ENCODE measurements around the gene RSPH6A. TPM values are rescaled to one million over a fixed set of nuclear protein-coding genes. Genes with fewer than 3 reads are reported as not detected.

Gene RSPH6A
- total RNA-seq, 6 donors from 2014 or later = 0.15 to 5.2 (median 0.32) TPM; not detected in 2

GRCh38 chr19:45792470-45793177 is 22.5 kb downstream of the RSPH6A start, which contains the start of gene DMWD:
TSS of gene DMWD (minus strand) at chr19:45792845. CDS start at chr19:45792756, 89 bp downstream.
- TF ChIP-seq POLR2AphosphoS5 (IDR thresholded peaks at IDR 0.05) (peak; percentile 35 to 53), EP300 (IDR thresholded peaks at IDR 0.05) (peak in 1 of 4 donors; percentile 23), POLR2A (IDR thresholded peaks at IDR 0.05) (peak in 2 of 4 donors; percentile 43 to 72)
- TF ChIP-seq, protein P1, sequence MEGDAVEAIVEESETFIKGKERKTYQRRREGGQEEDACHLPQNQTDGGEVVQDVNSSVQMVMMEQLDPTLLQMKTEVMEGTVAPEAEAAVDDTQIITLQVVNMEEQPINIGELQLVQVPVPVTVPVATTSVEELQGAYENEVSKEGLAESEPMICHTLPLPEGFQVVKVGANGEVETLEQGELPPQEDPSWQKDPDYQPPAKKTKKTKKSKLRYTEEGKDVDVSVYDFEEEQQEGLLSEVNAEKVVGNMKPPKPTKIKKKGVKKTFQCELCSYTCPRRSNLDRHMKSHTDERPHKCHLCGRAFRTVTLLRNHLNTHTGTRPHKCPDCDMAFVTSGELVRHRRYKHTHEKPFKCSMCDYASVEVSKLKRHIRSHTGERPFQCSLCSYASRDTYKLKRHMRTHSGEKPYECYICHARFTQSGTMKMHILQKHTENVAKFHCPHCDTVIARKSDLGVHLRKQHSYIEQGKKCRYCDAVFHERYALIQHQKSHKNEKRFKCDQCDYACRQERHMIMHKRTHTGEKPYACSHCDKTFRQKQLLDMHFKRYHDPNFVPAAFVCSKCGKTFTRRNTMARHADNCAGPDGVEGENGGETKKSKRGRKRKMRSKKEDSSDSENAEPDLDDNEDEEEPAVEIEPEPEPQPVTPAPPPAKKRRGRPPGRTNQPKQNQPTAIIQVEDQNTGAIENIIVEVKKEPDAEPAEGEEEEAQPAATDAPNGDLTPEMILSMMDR (IDR thresholded peaks at IDR 0.05) = peak in 1 of 6 experiments; percentile 27
- DNase-seq (peak; percentile 100), ATAC-seq (ENCODE audit: low FRiP score in 2 of 2) (peak; percentile 98 to 99)
- Histone ChIP-seq H3K4me3 (peak within 1 kb of the TSS; percentile 77 to 99 (median 84)), H3K9me3 (no peaks in the 10 kb centered on the region), H3K27me3 (no peaks in the 10 kb centered on the region), H3K4me1 (peaks cover 18 to 32% (median 22%) of the 10 kb centered on the region in 4 donors), H3K36me3 (peaks cover 9 to 34% (median 19%) of the 10 kb centered on the region in 4 donors), H3K27ac (peak within 1 kb of the TSS; percentile 69 to 87 (median 78))
- 0% methylated on average over 13 of the region's 86 CpGs for WGBS, 2 donors

- 7 to 8% methylated on average over 25 to 31 of the region's 31 CpGs for WGBS, 2 donors
- Histone ChIP-seq H3K36me3 (peaks cover 9 to 41% (median 25%) of the 10 kb centered on the region in 4 donors), H3K27ac (peak overlapping the region; percentile 69 to 87 (median 78)), H3K4me3 (peak overlapping the region; percentile 77 to 99 (median 84)), H3K27me3 (no peaks in the 10 kb centered on the region), H3K9me3 (no peaks in the 10 kb centered on the region), H3K4me1 (peaks cover 18 to 32% (median 22%) of the 10 kb centered on the region in 4 donors)
- ATAC-seq (ENCODE audit: low FRiP score in 2 of 2) = no peak
- TF ChIP-seq EP300 (IDR thresholded peaks at IDR 0.05) (no peak), POLR2A (IDR thresholded peaks at IDR 0.05) (no peak), POLR2AphosphoS5 (IDR thresholded peaks at IDR 0.05) (no peak)
- TF ChIP-seq, protein P1 (IDR thresholded peaks at IDR 0.05) = no peak
- DNase-seq = no peak
Observed at GRCh38 chr19:45791744-45792469, 23.2 kb downstream of the RSPH6A start.

DNA sequence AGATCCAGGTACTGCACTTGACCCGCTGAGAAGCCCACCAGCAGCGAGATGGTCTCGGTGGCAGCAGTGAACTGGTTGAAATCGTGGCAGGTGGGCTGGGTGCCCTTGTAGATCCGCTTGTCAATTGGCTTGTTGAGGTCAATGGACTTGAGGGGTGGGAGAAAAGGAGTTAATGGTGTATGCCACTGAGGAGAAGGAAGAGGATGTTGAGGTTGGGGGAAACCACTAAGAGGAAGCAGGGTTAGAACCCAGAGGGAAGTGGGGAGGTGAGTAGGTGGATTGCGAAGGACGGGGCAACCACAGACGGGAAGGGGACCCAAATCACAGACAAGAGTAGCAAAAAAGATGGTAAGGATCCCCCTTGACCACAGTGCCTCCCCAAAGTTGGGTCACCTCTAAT is 24.2 kb downstream of the RSPH6A start:
- Histone ChIP-seq H3K27ac (peak overlapping the region in 1 of 4 donors; percentile 87), H3K36me3 (peaks cover 9 to 50% (median 34%) of the 10 kb centered on the region in 4 donors), H3K4me3 (no peak overlapping the region), H3K9me3 (no peaks in the 10 kb centered on the region), H3K27me3 (no peaks in the 10 kb centered on the region), H3K4me1 (peaks cover 18 to 32% (median 22%) of the 10 kb centered on the region in 4 donors)
- ATAC-seq (ENCODE audit: low FRiP score in 2 of 2) (no peak), DNase-seq (peak in 1 of 2 donors; percentile 62)
- WGBS, 2 donors = 54 to 58% methylated on average over 8 of the region's 8 CpGs
- TF ChIP-seq EP300 (IDR thresholded peaks at IDR 0.05) (no peak), POLR2AphosphoS5 (IDR thresholded peaks at IDR 0.05) (peak; percentile 19 to 41)

DNA sequence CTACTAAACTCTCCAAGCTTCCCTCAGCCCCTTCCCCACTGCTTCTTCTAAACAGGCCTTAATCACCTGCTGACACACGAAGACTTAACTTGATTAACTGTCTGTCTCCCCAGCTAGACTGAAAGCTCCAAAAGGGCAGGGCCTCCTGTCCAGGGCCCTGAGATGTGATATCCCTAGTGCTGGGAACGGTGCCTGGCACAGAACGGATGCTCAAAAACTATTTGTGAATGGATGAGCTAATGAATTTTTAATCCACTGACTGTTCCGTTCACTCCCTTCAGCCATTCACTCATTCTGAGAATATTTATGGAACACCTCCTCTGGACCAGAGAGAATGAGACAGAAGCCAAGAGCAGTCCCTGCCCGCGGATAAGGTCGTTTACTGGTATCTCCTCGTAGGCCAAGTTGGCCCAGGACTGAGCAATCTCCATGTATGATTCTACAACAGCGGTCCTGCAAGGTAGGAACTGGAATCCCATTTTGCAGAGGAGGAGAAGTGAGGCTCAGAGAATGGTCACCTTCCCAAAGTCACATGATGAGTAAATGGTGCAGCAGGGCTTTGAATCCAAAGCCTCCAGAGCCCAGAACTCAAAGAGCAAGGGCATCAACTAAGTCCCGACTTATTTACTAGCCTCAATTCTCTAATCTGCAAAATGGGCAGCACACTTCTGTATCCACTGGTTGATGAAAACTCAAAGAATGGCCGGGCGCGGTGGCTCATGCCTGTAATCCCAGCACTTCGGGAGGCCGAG is 25.9 kb downstream of the RSPH6A start:
- H3K9me3 ChIP-seq = no peaks in the 10 kb centered on the region
- peaks cover 18 to 32% (median 23%) of the 10 kb centered on the region in 4 donors for H3K4me1 ChIP-seq
- no peak overlapping the region for H3K4me3 ChIP-seq
- ATAC-seq (ENCODE audit: low FRiP score in 2 of 2) (no peak), DNase-seq (no peak)
- H3K27me3 ChIP-seq = no peaks in the 10 kb centered on the region
- TF ChIP-seq, protein P1 (IDR thresholded peaks at IDR 0.05) = no peak
- TF ChIP-seq POLR2A (IDR thresholded peaks at IDR 0.05) (no peak), POLR2AphosphoS5 (IDR thresholded peaks at IDR 0.05) (no peak), EP300 (IDR thresholded peaks at IDR 0.05) (no peak)
- H3K36me3 ChIP-seq = peaks cover 9 to 67% (median 41%) of the 10 kb centered on the region in 4 donors
- 91 to 95% methylated on average over 15 of the region's 15 CpGs for WGBS, 2 donors
- H3K27ac ChIP-seq = no peak overlapping the region

Measured in upper lobe of left lung (tissue), 6 donors.